Endothelial cell of umbilical vein (primary cell): ENCODE results near the gene IL6ST. TPM values are rescaled to one million over a fixed set of nuclear protein-coding genes. Genes with fewer than 3 reads are reported as not detected.

Experiments
- BruUV-seq: library from RNA; stranded (reverse); fragments of 400-500 nt; replicated peaks from 2 replicates; lab custom pipeline; 2021; lab: Mats Ljungman, UMichigan
- CTCF ChIA-PET: fragments of 300-600, 350-600 bp; sonication (Branson Sonifier 250); formaldehyde crosslinking; loops from one replicate; lab custom pipeline; 2021; ENCODE audit warnings: antibody characterized with exemption, inconsistent platforms; lab: Charles Lee
- POLR2A ChIA-PET: fragments of 300-600, 350-600 bp; sonication (Branson Sonifier 250); formaldehyde crosslinking; loops from one replicate; lab custom pipeline; 2021; ENCODE audit warnings: antibody characterized with exemption, inconsistent platforms; lab: Charles Lee
- DNase-seq: peaks from one replicate; pipeline ENCODE4 v3.0.0-alpha.2; 2011; ENCODE audit warnings: low read depth, low spot score
- FAIRE-seq: peaks from 2 replicates; lab custom pipeline; 2011; peaks lifted over from hg19 to GRCh38; lab: Jason Lieb, UNC
- H2AFZ ChIP-seq: 2 replicates; pipeline ENCODE4 v1.6.0; 2012; ENCODE audit warnings: low read depth, low read length, control low read depth, inconsistent platforms
- H3K27ac ChIP-seq: 2 replicates; pipeline ENCODE4 v1.5.1; 2011; ENCODE audit warnings: low read depth, mild to moderate bottlenecking, control low read depth, low read length, moderate library complexity; ENCODE audit not compliant: insufficient read depth
- H3K27me3 ChIP-seq, 2 experiments: 2 replicates each; pipeline versions ENCODE4 v1.6.0 to v1.6.1; 2011; ENCODE audit warnings: low read length in 2 of 2, mixed read lengths in 1 of 2; ENCODE audit not compliant: control insufficient read depth in 2 of 2, insufficient read depth in 2 of 2
- H3K36me3 ChIP-seq, 2 experiments: 2 replicates in 1 of 2; 3 replicates in 1 of 2; pipeline ENCODE4 v1.5.1; 2011; ENCODE audit warnings: low read length in 2 of 2, mild to moderate bottlenecking in 1 of 2, moderate library complexity in 1 of 2; ENCODE audit not compliant: control insufficient read depth in 2 of 2, insufficient read depth in 2 of 2; ENCODE audit errors: extremely low read depth in 1 of 2
- H3K4me1 ChIP-seq: 3 replicates; pipeline ENCODE4 v1.5.1; 2011; ENCODE audit warnings: mild to moderate bottlenecking, low read length; ENCODE audit not compliant: control insufficient read depth, insufficient read depth; ENCODE audit errors: extremely low read depth
- H3K4me2 ChIP-seq: 2 replicates; pipeline ENCODE4 v1.6.1; 2011; ENCODE audit warnings: low read length, control low read depth, mixed read lengths; ENCODE audit not compliant: insufficient read depth
- H3K4me3 ChIP-seq, 3 experiments: fragments of 200-600 bp in 1 of 3; sonication (generic), shearing (Covaris generic) in 1 of 3; replicated peaks in 1 of 3; 2 replicates each; pipeline ENCODE4 v1.5.1; 2011 to 2016; ENCODE audit warnings: control low read depth in 3 of 3, low read length in 3 of 3, mild to moderate bottlenecking in 2 of 3, inconsistent platforms in 1 of 3, low read depth in 1 of 3, moderate library complexity in 1 of 3; ENCODE audit not compliant: insufficient read depth in 1 of 3
- H3K79me2 ChIP-seq: 2 replicates; pipeline ENCODE4 v1.6.0; 2012; ENCODE audit warnings: low read length, inconsistent platforms; ENCODE audit not compliant: control insufficient read depth, insufficient read depth
- H3K9ac ChIP-seq: replicated peaks from 2 replicates; pipeline ENCODE3; 2011; ENCODE audit warnings: low read length, control low read depth; ENCODE audit not compliant: insufficient read depth; ENCODE audit errors: extremely low read depth
- H3K9me1 ChIP-seq: replicated peaks from 3 replicates; pipeline ENCODE4 v1.6.0; 2011; ENCODE audit warnings: mild to moderate bottlenecking, low read length; ENCODE audit not compliant: control insufficient read depth, insufficient read depth; ENCODE audit errors: extremely low read depth
- H3K9me3 ChIP-seq: replicated peaks from 2 replicates; pipeline ENCODE4 v1.5.1; 2012; ENCODE audit warnings: low read length, inconsistent platforms; ENCODE audit not compliant: control insufficient read depth, insufficient read depth
- H4K20me1 ChIP-seq: replicated peaks from 2 replicates; pipeline ENCODE3; 2011; ENCODE audit warnings: mild to moderate bottlenecking, low read length; ENCODE audit not compliant: control insufficient read depth, insufficient read depth; ENCODE audit errors: extremely low read depth
- CTCF ChIP-seq, 2 donors: IDR thresholded peaks; 1 replicate in 1 of 2; 2 replicates in 1 of 2; pipeline ENCODE4 v1.5.1; 2011; ENCODE audit warnings: low read length in 2 of 2, mild to moderate bottlenecking in 2 of 2, moderate library complexity in 2 of 2, control low read depth in 1 of 2, inconsistent platforms in 1 of 2, low read depth in 1 of 2; ENCODE audit not compliant: insufficient read depth in 1 of 2; ENCODE audit errors: extremely low read depth in 1 of 2
- EZH2 ChIP-seq: IDR thresholded peaks from 2 replicates; pipeline ENCODE4 v1.6.1; 2012; ENCODE audit warnings: borderline replicate concordance, low read depth, mild to moderate bottlenecking, moderate library complexity, low read length, inconsistent platforms; ENCODE audit not compliant: severe bottlenecking
- FOS ChIP-seq: IDR thresholded peaks from 2 replicates; pipeline ENCODE4 v1.6.1; 2011; ENCODE audit warnings: mild to moderate bottlenecking, low read length, moderate library complexity, borderline replicate concordance; ENCODE audit not compliant: insufficient read depth
- GATA2 ChIP-seq: IDR thresholded peaks from 2 replicates; pipeline ENCODE4 v1.7.0; 2011; ENCODE audit warnings: low read depth, mild to moderate bottlenecking, moderate library complexity, mixed read lengths, low read length; ENCODE audit not compliant: insufficient read length, insufficient read depth
- JUN ChIP-seq: IDR thresholded peaks from 2 replicates; pipeline ENCODE4 v1.6.1; 2011; ENCODE audit warnings: borderline replicate concordance, low read depth; ENCODE audit not compliant: insufficient read length, insufficient read depth
- MYC ChIP-seq: IDR thresholded peaks from one replicate; pipeline ENCODE4 v1.6.1; 2011; ENCODE audit warnings: mild to moderate bottlenecking, low read depth, low read length
- POLR2A ChIP-seq: IDR thresholded peaks from 2 replicates; pipeline ENCODE4 v1.6.1; 2012; ENCODE audit warnings: low read depth, mild to moderate bottlenecking, control low read depth, low read length
- POLR2AphosphoS5 ChIP-seq: IDR thresholded peaks from 2 replicates; pipeline ENCODE4 v1.6.1; 2012; ENCODE audit warnings: low read depth, mild to moderate bottlenecking, control low read depth, low read length, moderate library complexity; ENCODE audit not compliant: insufficient read depth
- dilution Hi-C: fragments of 300-500 bp; cut with MboI; formaldehyde crosslinking; loops from one replicate; pipeline ENCODE4 v1.15.0; 2019; ENCODE audit warnings: low sequenced_read_pairs; ENCODE audit not compliant: extremely low pct_ligation_motif_present
- intact Hi-C: fragments of 100-400 bp; cut with micrococcal nuclease; formaldehyde crosslinking; loops from one replicate; pipeline ENCODE4 v1.10.0; 2022
- polyA plus RNA-seq, 4 experiments: library from polyadenylated mRNA; depleted of rRNA in 3 of 4; stranded (reverse) in 3 of 4; unstranded in 1 of 4; fragments of >200 nt; gene quantifications; 2 replicates each; pipeline versions ENCODE4 v1.2.1 to v1.2.3, GENCODE V29; 2011 to 2012; ENCODE audit warnings: missing spikeins in 1 of 4
- total RNA-seq: library from RNA; stranded (reverse); gene quantifications from 2 replicates; pipeline ENCODE4 v1.2.3, GENCODE V29; 2021
- TF ChIP-seq, protein P1 (sequence below): IDR thresholded peaks from 2 replicates; pipeline ENCODE4 v1.6.1; 2011; ENCODE audit not compliant: insufficient read depth, insufficient read length

The IL6ST gene
- total and polyA plus RNA-seq, 2 donors (not counting 3 experiments of a cell fraction or from before 2014, with no cell fraction given): 135 to 345 TPM

- ChIA-PET CTCF (interaction anchor here (1.0 to 1.4 kb wide), 2 partner anchors 17 to 112 kb away, joined by 3 to 4 read pairs; no protein-coding TSS in a partner anchor), POLR2A (interaction anchor here (0.7 kb wide), 1 partner anchor 110 kb away, joined by 3 read pairs; no protein-coding TSS in a partner anchor)
- H3K27ac ChIP-seq: no peak overlapping the region
- H3K9me1 ChIP-seq: no peaks in the 10 kb centered on the region
- H4K20me1 ChIP-seq: no peaks in the 10 kb centered on the region
- dilution Hi-C loops (no loop called here), intact Hi-C loops (no loop called here)
- no peaks in the 10 kb centered on the region for H3K36me3 ChIP-seq
- no TSS peak for BruUV-seq
- FAIRE-seq (no peak), DNase-seq (no peak)
- H3K27me3 ChIP-seq: no peaks in the 10 kb centered on the region
- no peak overlapping the region for H2AFZ ChIP-seq
- TF ChIP-seq JUN (no peak), GATA2 (no peak), POLR2AphosphoS5 (no peak), POLR2A (no peak), EZH2 (no peak), CTCF (IDR thresholded peaks at IDR 0.05; ENCODE audit: extremely low read depth in 1 of 2, insufficient read depth in 1 of 2, low read depth in 1 of 2, low read length in 2 of 2) (no peak), FOS (no peak), MYC (no peak)
- TF ChIP-seq, protein P1, sequence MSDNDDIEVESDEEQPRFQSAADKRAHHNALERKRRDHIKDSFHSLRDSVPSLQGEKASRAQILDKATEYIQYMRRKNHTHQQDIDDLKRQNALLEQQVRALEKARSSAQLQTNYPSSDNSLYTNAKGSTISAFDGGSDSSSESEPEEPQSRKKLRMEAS: no peak
- no peaks in the 10 kb centered on the region for H3K4me1 ChIP-seq
- no peaks in the 10 kb centered on the region for H3K9me3 ChIP-seq
- no peak overlapping the region for H3K4me3 ChIP-seq
- no peak overlapping the region for H3K9ac ChIP-seq
- no peak overlapping the region for H3K4me2 ChIP-seq
- no peaks in the 10 kb centered on the region for H3K79me2 ChIP-seq
Measured at GRCh38 chr5:56004874-56005273, 10.1 kb upstream of the IL6ST start.
